Measurements from ENCODE around the gene KLHL8.

GRCh38 chr4:87262886-87263285 lies 42.5 kb upstream of the KLHL8 start:
- TF ChIP-seq CTCF (IDR thresholded peaks at IDR 0.05) (no peak), POLR2A (IDR thresholded peaks at IDR 0.05) (no peak)
